GM19467 (cell line): ENCODE data around the gene GFOD1.

Experiments used
- ATAC-seq: cut with Tn5 transposase; IDR thresholded peaks from one replicate; pipeline ENCODE4 v1.9.1; 2021; ENCODE audit warnings: mild to moderate bottlenecking, moderate library complexity; ENCODE audit not compliant: unreplicated experiment

GFOD1 gene

DNA sequence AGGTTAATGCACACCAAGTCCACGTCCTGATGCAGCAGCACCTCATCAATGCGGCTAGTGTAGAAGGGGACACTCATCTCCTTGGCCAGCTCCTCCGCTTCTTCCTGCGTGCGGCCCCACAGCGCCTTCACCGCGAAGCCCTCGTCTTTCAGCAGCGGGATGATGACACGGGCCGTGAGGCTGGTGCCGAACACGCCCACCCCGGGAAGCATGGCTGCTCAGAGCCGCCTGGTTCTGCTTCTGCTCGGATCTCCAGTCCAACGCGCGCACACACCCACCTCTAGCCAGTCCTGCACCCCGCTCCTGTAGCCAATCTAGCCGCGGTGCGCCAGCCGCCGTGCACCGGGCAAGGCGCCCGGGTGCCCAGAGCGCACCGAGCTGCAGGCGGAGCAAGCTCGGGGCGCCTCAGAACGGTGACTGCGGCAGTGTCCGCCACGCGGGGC lies 700 bp downstream of the GFOD1 start:
- ATAC-seq: peak; percentile 29

DNA sequence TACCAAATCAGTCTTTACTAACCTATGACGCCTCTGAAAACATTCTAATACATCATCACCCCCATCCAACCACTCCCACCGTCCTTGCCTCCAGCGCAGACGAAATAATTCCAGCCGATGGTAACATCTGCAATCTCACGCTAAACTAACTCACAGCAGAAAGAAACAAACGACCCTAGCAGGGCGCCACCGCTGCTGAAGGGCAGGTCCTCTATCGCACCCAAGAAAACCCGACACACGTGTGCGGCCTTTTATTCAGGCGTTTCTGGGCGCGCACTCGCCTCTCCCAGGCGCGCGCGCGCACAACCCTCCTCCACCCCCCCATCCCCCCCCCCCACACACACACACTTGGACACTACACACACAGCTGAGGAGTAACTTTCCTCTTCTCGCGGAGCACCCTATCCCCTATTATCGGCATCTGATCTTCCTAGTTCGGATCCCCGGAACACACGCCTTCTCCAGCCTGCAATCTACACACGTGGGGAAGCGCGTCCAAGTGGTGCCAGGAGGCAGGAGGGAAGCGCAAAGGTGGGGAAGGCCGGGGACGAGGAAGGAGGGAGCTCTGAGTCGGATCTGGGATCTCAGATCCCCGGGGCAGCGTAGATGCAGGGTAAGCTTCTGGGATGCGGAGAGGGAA lies 1.4 kb downstream of the GFOD1 start:
- ATAC-seq: no peak

- ATAC-seq: no peak
These were observed 2.1 kb downstream of the GFOD1 start for GRCh38 chr6:13485303-13485702.

DNA sequence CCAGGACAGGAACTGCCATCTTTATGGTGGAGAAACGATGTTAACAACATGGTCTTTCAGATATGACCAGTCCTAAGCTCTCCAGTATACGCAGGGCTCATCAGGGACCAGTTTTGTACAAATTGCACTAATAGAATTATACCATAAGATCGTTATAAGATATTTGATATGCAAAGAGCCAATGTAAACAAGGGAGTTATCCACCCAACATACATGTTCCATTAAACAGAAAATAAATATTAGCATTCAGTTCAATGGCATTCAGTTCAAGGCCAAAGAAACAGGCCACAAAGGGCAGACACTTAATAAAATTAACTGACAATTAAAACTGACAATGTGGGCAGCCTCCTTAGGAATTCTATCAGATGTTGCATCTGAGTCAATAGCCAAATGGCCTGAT lies 2.6 kb downstream of the GFOD1 start:
- no peak for ATAC-seq

DNA sequence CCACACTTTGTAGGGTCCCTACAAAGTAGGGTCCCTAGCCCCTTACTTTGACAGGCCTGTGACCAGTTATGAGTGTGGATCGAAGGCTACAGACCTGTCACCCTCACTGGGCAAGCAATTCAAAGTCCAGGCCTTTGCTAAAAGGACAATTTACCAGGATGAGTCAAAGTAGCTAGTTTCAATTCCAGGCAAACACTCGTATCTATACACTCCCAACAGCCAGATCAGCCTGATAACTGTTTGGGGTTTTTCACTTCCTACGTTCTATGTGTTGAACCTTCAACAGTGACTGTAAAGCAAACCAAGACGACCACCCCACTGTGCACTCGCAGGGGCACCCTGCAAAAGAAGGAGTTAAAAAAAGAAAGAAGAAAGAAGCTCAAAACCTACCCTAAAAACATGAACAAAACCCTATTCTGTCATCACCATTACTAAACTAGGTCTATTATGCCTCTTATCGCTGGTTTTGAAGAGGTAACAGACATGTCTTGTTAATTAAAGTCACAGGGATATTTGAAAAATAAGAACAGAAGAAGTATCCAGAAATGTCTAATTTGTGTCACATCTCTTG lies 3.2 kb downstream of the GFOD1 start:
- ATAC-seq: no peak

GRCh38 chr6:13480631-13481501 lies 6.5 kb downstream of the GFOD1 start:
- no peak for ATAC-seq

- ATAC-seq: no peak
These were observed 7.4 kb downstream of the GFOD1 start for GRCh38 chr6:13479971-13480434.

DNA sequence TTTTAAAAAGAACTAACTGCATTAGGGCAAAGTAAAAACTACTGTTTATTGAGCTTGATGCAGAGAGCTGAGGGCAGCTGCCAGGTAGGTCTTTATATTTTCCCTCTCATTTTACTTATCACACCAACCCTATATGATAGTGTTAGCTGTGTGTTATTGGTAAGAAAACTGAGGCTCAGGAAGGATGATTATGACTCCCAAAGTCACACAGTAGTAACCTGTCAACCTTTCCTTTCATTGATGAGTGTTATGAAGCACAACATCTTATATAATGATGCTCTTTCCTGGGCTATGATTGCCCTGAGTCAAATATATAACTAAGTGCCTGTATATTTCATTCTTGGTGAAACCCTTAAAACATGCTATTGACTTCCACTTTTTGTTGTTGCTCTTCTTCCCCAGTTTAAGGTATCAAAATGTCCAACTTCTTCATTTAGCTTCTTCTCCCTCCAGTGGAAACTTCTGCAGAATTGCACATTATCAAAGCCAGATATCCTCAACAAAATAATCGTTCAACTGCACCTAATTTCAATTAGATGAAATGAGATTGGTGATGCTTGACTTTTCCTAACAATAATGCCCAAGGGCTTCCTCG lies 8.1 kb downstream of the GFOD1 start:
- ATAC-seq: no peak

- no peak for ATAC-seq
These were observed 8.9 kb downstream of the GFOD1 start for GRCh38 chr6:13478525-13478966.

GRCh38 chr6:13474787-13475186 lies 12.6 kb downstream of the GFOD1 start:
- no peak for ATAC-seq

GRCh38 chr6:13474360-13474759 lies 13.0 kb downstream of the GFOD1 start:
- ATAC-seq: no peak

- no peak for ATAC-seq
These were observed 13.6 kb downstream of the GFOD1 start for GRCh38 chr6:13473768-13474165.

DNA sequence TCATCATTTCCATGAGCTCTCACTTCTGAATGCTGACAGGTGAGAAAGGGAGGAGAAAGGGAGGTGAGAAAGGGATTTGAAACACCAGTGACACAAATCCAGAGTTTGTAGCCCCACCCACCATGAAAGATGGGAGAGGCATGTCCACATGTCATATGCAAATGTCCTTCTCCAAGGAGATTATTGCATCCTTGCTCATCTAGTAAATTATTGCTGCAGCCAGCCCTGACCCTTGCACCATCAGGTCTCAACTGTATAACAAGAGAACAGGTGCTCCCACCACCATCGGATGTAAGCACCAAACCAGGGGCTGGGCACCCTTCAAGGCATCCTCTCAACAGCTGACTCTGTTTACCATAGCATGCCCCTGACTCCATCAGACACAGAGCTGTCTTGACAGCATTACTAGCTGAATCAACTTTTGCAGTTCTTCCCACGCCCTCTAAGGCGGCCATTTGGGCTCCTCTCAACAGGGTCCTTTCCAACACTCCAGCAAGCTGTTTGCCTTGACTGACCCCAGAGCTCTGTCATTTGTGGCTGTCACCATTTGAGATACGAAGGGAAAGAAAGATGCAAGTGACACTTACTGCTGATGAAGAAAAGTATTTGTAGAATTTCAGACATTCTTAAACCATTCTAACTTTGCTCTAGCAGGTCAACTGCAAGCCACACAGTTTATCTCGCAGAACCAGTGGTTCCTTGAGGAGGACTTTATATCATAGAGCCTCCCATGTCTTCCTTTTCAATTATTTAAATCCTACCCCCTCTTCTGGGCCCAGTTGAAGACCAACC lies 14.2 kb downstream of the GFOD1 start:
- no peak for ATAC-seq

GRCh38 chr6:13472099-13472498 lies 15.3 kb downstream of the GFOD1 start:
- ATAC-seq: no peak

- no peak for ATAC-seq
These were observed 16.2 kb downstream of the GFOD1 start for GRCh38 chr6:13471184-13471583.

DNA sequence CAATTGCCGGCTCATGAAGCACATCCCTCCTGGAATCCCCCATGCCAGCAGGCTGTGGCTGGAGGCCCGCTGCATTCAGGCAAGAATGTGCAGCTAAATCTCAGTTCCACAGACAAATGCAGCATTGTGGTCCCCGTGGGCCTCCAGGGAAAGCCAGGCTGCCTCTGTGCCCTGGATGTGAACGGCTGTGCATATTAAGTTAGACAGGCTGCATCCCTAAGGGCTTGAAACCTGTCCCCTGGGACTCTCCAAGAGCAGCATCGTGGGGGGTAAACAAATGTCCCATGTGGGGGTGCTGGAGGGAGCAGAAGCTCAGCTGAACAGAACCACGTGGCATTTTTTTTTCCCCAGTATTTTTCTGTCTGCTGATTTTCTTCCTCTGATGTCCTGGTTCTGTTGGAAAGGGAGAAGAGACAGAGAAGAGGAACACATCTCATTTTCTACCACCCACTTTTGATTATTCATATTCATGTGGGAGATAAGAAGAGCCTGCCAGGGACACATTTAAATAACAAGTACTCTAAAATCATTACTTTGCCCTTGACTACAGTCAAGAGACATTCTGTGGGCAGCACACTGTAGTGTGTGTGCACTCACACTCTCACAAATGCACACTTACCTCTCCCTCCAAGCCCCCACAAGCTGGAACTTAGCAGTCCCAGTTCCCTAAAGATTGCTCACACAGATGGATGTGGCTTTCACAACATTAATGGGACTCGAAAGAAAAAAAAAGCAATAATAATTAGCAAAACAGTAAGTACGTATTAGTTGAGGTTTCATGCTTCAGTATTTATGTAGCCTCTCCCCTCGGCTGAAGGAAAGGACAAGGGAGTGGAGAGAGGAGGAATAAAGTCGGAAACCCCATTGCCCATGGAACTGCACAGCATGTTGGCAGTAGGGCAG lies 16.9 kb downstream of the GFOD1 start:
- no peak for ATAC-seq

DNA sequence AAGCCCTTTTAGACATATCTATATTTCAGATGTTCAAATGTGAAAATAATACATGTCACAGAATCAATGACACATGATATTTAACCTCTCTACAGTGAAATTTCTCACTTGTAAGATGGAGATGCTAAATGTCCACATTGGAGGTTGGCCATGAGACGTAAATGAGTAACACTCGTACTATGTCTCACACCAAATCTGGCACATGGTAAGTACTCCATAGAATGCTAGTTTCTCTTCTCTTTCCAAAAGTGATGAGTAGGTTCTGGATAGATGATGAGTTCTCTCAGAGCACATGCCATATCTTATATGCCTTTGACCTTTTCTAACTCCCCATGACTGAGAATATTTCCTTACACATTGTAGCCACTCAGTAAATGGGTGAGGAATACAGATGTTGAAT lies 17.7 kb downstream of the GFOD1 start:
- no peak for ATAC-seq

DNA sequence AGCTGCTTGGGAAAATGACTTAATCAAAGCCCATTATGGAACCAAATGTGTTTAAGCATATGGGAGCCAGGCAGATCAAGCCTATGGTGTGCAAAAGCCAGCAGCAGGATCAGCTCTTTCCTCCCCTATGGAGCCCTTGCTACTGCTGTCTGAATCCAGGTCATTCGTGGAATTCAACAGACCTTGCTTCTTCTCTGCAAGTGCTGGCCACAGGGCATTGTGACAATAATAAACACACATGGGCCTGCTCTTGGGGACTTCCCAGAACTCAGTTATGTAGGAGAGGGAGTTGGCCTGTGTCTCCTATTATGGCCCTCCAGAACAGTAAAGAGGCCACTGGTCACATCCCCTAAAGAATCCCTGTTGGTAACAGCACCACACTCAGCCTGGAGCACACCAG lies 18.6 kb downstream of the GFOD1 start:
- no peak for ATAC-seq

GRCh38 chr6:13467216-13467600 lies 20.2 kb downstream of the GFOD1 start:
- no peak for ATAC-seq
